Stimulated activated CD8-positive, alpha-beta memory T cell treated with anti-CD3 and anti-CD28 coated beads, Interleukin-15, amount 100 ng/mL, for 24 hours (primary cell): Measurements from ENCODE around the gene CDA.
"Not testable (repeated sequence)": the region's sequence is repeated elsewhere in the genome, so short reads cannot be mapped to it uniquely, and the experiment has no call there.

Experiments
- DNase-seq: peaks from one replicate; pipeline ENCODE4 v3.0.0-alpha.2; 2020; ENCODE audit warnings: low read depth

The CDA gene

GRCh38 chr1:20586953-20587660 lies 1.8 kb upstream of the CDA start:
- DNase-seq: no peak

- no peak for DNase-seq
Measured at GRCh38 chr1:20587661-20588053, 1.2 kb upstream of the CDA start.

- DNase-seq: no peak
Measured at GRCh38 chr1:20589331-20590278, 708 bp downstream of the CDA start.

GRCh38 chr1:20590306-20590777 lies 1.4 kb downstream of the CDA start:
- no peak for DNase-seq

- no peak for DNase-seq
Measured at GRCh38 chr1:20593756-20594155, 4.9 kb downstream of the CDA start.

GRCh38 chr1:20594746-20595145 lies 5.8 kb downstream of the CDA start:
- DNase-seq: no peak

- no peak for DNase-seq
Measured at GRCh38 chr1:20596106-20596505, 7.2 kb downstream of the CDA start.

- DNase-seq: no peak
Measured at GRCh38 chr1:20597650-20598049, 8.8 kb downstream of the CDA start.

- no peak for DNase-seq
Measured at GRCh38 chr1:20600156-20600555, 11.3 kb downstream of the CDA start.

GRCh38 chr1:20601129-20601825 lies 12.4 kb downstream of the CDA start:
- no peak for DNase-seq

- DNase-seq: no peak
Measured at GRCh38 chr1:20602851-20603450, 14.1 kb downstream of the CDA start.

GRCh38 chr1:20603504-20604464 lies 14.9 kb downstream of the CDA start:
- no peak for DNase-seq

GRCh38 chr1:20604678-20605077 lies 15.8 kb downstream of the CDA start:
- DNase-seq: no peak

- not testable (repeated sequence) for DNase-seq
Measured at GRCh38 chr1:20606801-20607570, 18.1 kb downstream of the CDA start.

- no peak for DNase-seq
Measured at GRCh38 chr1:20609541-20609940, 20.6 kb downstream of the CDA start.

GRCh38 chr1:20610970-20611369 lies 22.1 kb downstream of the CDA start:
- DNase-seq: no peak

- DNase-seq: no peak
Measured at GRCh38 chr1:20611652-20612051, 22.8 kb downstream of the CDA start.

GRCh38 chr1:20612221-20612746 lies 23.4 kb downstream of the CDA start:
- no peak for DNase-seq

- no peak for DNase-seq
Measured at GRCh38 chr1:20614131-20614579, 25.3 kb downstream of the CDA start.
